HUES6 (cell line): ENCODE data around the gene ESRRA.
"Not testable (repeated sequence)": the region's sequence is repeated elsewhere in the genome, so short reads cannot be mapped to it uniquely, and the experiment has no call there.

Experiments used
- H3K27ac ChIP-seq: 2 replicates; pipeline ENCODE4 v1.7.0; 2013; ENCODE audit warnings: low read depth, mild to moderate bottlenecking, low read length, inconsistent platforms
- H3K27me3 ChIP-seq: 2 replicates; pipeline ENCODE4 v1.6.1; 2013; ENCODE audit warnings: low read length; ENCODE audit not compliant: control insufficient read depth, insufficient read depth
- H3K36me3 ChIP-seq: 2 replicates; pipeline ENCODE4 v1.6.1; 2013; ENCODE audit warnings: low read length; ENCODE audit not compliant: control insufficient read depth, insufficient read depth
- H3K4me1 ChIP-seq: 2 replicates; pipeline ENCODE4 v1.6.1; 2013; ENCODE audit warnings: low read length; ENCODE audit not compliant: control insufficient read depth, insufficient read depth
- H3K4me3 ChIP-seq: 2 replicates; pipeline ENCODE4 v1.5.1; 2013; ENCODE audit warnings: low read depth, low read length
- H3K9ac ChIP-seq: one replicate; pipeline ENCODE4 v1.6.1; 2013; ENCODE audit warnings: mild to moderate bottlenecking, low read length
- H3K9me3 ChIP-seq: 2 replicates; pipeline ENCODE4 v1.6.1; 2013; ENCODE audit warnings: low read depth, low read length; ENCODE audit not compliant: control insufficient read depth, insufficient read depth

ESRRA gene

GRCh38 chr11:64316672-64317324 is 11.5 kb downstream of the ESRRA start:
- peaks cover 9% of the 10 kb centered on the region for H3K4me1 ChIP-seq

GRCh38 chr11:64317325-64317960 is 12.1 kb downstream of the ESRRA start, which contains the start of gene TRMT112:
Gene TRMT112, minus strand, starts transcription at chr11:64317559. Its CDS starts 33 bp downstream, at chr11:64317526.
- H3K27me3 ChIP-seq = no peaks in the 10 kb centered on the region
- peaks cover 57% of the 10 kb centered on the region for H3K36me3 ChIP-seq
- peak within 1 kb of the TSS; percentile 91 for H3K9ac ChIP-seq
- no peaks in the 10 kb centered on the region for H3K9me3 ChIP-seq
- peak within 1 kb of the TSS; percentile 96 for H3K27ac ChIP-seq
- peak within 1 kb of the TSS; percentile 86 for H3K4me3 ChIP-seq
- peaks cover 11% of the 10 kb centered on the region for H3K4me1 ChIP-seq

More at GRCh38 chr11:64316672-64317324, 11.5 kb downstream of the ESRRA start:
- H3K9ac ChIP-seq = peak overlapping the region; percentile 91
- H3K27me3 ChIP-seq = no peaks in the 10 kb centered on the region
- no peaks in the 10 kb centered on the region for H3K9me3 ChIP-seq
- H3K4me3 ChIP-seq = peak overlapping the region; percentile 86
- H3K27ac ChIP-seq = peak overlapping the region; percentile 91
- peaks cover 53% of the 10 kb centered on the region for H3K36me3 ChIP-seq

GRCh38 chr11:64317961-64318765 is 12.8 kb downstream of the ESRRA start, which contains the start of gene PRDX5:
Gene PRDX5, plus strand, starts transcription at chr11:64318121. Its CDS starts 95 bp downstream, at chr11:64318216.
- Histone ChIP-seq H3K9ac (peak within 1 kb of the TSS; percentile 91), H3K36me3 (peaks cover 57% of the 10 kb centered on the region), H3K27ac (peak within 1 kb of the TSS; percentile 96), H3K4me3 (peak within 1 kb of the TSS; percentile 86), H3K27me3 (no peaks in the 10 kb centered on the region), H3K9me3 (no peaks in the 10 kb centered on the region), H3K4me1 (peaks cover 18% of the 10 kb centered on the region)

GRCh38 chr11:64318766-64319761 is 13.7 kb downstream of the ESRRA start:
- Histone ChIP-seq H3K27me3 (no peaks in the 10 kb centered on the region), H3K36me3 (peaks cover 54% of the 10 kb centered on the region), H3K4me1 (peaks cover 26% of the 10 kb centered on the region), H3K9me3 (no peaks in the 10 kb centered on the region), H3K4me3 (peak overlapping the region; percentile 86), H3K9ac (peak overlapping the region; percentile 91), H3K27ac (peak overlapping the region; percentile 41; the same call in 1 of the 2 replicates)

GRCh38 chr11:64320556-64320955 is 15.2 kb downstream of the ESRRA start:
- H3K36me3 ChIP-seq = peaks cover 39% of the 10 kb centered on the region
- H3K4me1 ChIP-seq = peaks cover 33% of the 10 kb centered on the region
- no peaks in the 10 kb centered on the region for H3K9me3 ChIP-seq
- no peak overlapping the region for H3K4me3 ChIP-seq
- no peaks in the 10 kb centered on the region for H3K27me3 ChIP-seq
- no peak overlapping the region for H3K27ac ChIP-seq
- no peak overlapping the region for H3K9ac ChIP-seq

- no peaks in the 10 kb centered on the region for H3K9me3 ChIP-seq
- no peak overlapping the region for H3K9ac ChIP-seq
- no peaks in the 10 kb centered on the region for H3K27me3 ChIP-seq
- H3K36me3 ChIP-seq = peaks cover 38% of the 10 kb centered on the region
- peaks cover 33% of the 10 kb centered on the region for H3K4me1 ChIP-seq
- no peak overlapping the region for H3K4me3 ChIP-seq
- H3K27ac ChIP-seq = no peak overlapping the region
Measured at GRCh38 chr11:64321026-64321425, 15.7 kb downstream of the ESRRA start.

- Histone ChIP-seq H3K27me3 (no peaks in the 10 kb centered on the region), H3K9me3 (no peaks in the 10 kb centered on the region), H3K4me1 (peaks cover 33% of the 10 kb centered on the region), H3K4me3 (no peak overlapping the region), H3K36me3 (peaks cover 34% of the 10 kb centered on the region), H3K27ac (no peak overlapping the region), H3K9ac (no peak overlapping the region)
Measured at GRCh38 chr11:64321533-64321932, 16.2 kb downstream of the ESRRA start.

- Histone ChIP-seq H3K4me3 (no peak overlapping the region), H3K36me3 (peaks cover 34% of the 10 kb centered on the region), H3K27me3 (no peaks in the 10 kb centered on the region), H3K4me1 (peaks cover 33% of the 10 kb centered on the region), H3K27ac (no peak overlapping the region), H3K9me3 (no peaks in the 10 kb centered on the region), H3K9ac (no peak overlapping the region)
Measured at GRCh38 chr11:64322925-64323260, 17.6 kb downstream of the ESRRA start.

GRCh38 chr11:64323373-64323772 is 18.0 kb downstream of the ESRRA start:
- Histone ChIP-seq H3K36me3 (peaks cover 34% of the 10 kb centered on the region), H3K9ac (no peak overlapping the region), H3K27me3 (no peaks in the 10 kb centered on the region), H3K27ac (no peak overlapping the region), H3K4me1 (peaks cover 33% of the 10 kb centered on the region), H3K9me3 (no peaks in the 10 kb centered on the region), H3K4me3 (no peak overlapping the region)

- H3K27me3 ChIP-seq, H3K9me3 ChIP-seq, H3K9ac ChIP-seq, H3K4me3 ChIP-seq: not testable (repeated sequence)
- peak overlapping the region; percentile 46; the same call in 1 of the 2 replicates for H3K27ac ChIP-seq
- peaks cover 34% of the 10 kb centered on the region for H3K36me3 ChIP-seq
- H3K4me1 ChIP-seq = peaks cover 31% of the 10 kb centered on the region
Measured at GRCh38 chr11:64323984-64324383, 18.7 kb downstream of the ESRRA start.
